ENCODE measurements around the gene TNNT1. TPM values are rescaled to one million over a fixed set of nuclear protein-coding genes. Genes with fewer than 3 reads are reported as not detected.

TNNT1 gene
- total RNA-seq, 2 experiments from 2014 or later = not detected

DNA sequence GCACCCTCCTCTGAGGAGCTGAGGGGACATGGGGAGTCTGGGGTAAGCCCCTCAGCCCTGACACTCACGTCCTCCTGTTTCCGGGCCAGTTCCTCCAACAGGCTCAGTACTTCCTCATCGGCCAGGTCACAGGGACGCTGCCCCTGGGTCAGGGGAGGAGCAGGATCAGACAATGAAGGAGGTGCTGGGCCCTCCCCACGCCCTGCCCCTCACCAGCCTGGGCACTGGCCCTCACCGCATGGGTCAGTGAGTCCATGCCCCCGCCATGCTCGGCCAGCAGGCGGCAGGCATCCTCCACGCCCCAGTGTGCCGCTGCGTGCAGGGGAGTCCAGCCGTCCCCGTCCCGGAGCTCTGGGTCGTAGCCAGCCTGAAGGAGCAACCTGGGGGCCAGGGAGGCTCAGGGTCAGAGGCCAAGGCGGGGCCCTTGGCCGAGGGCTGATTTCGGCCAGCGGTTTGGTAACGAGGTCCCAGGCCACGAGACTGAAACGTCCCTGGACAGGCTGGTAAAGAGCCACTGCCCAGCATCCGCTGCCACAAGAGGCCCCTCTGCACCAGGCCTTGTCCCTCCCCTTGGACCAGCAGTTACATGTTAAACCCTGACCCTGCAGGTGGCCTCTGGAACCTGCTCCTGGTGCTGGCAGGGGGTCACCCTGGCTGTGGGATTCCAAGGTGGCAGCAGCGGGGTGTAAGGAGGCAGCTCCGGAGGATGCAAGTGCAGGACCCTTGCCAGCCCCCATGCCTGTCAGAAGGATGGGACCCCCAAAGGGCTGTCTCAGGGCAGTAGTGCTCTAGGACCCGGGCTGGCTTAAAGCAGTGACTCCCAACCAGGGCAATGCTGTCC lies 50.1 kb downstream of the TNNT1 start:
- Mint-ChIP-seq H3K27ac (no peak overlapping the region), H3K4me3 (no peak overlapping the region), H3K27me3 (ENCODE audit: low read depth) (no peaks in the 10 kb centered on the region), H3K36me3 (ENCODE audit: low read depth) (peaks cover 27% of the 10 kb centered on the region), H3K9me3 (ENCODE audit: insufficient read depth) (no peaks in the 10 kb centered on the region), H3K4me1 (ENCODE audit: low read depth) (peaks cover 2% of the 10 kb centered on the region)
- ATAC-seq = no peak
- DNase-seq = no peak
- POLR2A ChIA-PET = interaction anchor here (1.0 kb wide), 1 partner anchor 14 kb away, joined by 3 read pairs; no protein-coding TSS in a partner anchor
- CTCF ChIA-PET = interaction anchor here (1.0 to 1.8 kb wide), 2 partner anchors 11 to 218 kb away, joined by 3 to 5 read pairs; no protein-coding TSS in a partner anchor

DNA sequence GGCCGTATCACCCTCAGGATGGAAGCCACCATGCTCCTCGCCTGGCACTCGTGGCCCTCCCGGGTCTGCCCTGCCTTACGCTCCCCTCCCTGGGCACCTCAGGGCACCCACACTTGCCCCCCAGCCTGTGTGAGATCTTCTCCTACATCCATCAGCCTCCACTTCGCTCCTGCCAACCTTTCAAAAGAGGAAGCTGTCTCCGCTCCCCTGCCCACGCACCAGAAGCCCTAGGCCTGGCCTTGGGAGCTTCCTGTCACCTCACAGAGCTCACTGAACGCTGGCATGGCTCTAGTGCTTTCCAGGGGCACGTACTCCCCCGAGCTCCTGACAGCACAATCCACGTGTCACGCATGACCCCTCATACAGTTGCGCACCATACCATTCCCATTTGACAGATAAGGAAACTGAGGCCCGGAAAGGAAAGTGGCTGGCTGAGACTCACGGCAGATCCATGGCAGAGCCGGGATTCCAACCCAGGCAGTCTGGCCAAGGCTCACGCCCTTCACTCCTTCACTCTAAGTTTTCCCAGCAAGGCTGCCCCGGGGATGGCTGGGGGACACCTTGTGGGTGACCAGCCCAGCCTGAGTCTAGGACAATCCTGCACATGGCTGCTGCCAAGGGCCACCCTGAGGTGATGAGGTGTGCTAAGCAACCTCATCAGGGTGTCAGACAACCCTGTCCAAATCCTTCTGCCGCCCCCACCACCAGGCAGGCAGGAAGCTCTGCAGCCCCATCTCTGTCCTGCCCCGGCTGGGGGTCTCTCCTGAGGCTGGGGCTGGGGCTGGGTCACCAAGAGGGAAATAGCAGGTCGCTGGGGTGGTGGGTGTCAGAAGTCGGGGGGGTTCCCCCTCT lies 50.9 kb downstream of the TNNT1 start:
- Mint-ChIP-seq H3K4me1 (ENCODE audit: low read depth) (peaks cover 2% of the 10 kb centered on the region), H3K27me3 (ENCODE audit: low read depth) (no peaks in the 10 kb centered on the region), H3K36me3 (ENCODE audit: low read depth) (peaks cover 22% of the 10 kb centered on the region), H3K27ac (no peak overlapping the region), H3K4me3 (no peak overlapping the region), H3K9me3 (ENCODE audit: insufficient read depth) (no peaks in the 10 kb centered on the region)
- ATAC-seq = no peak
- CTCF ChIA-PET = interaction anchor here (1.8 kb wide), 1 partner anchor 10 kb away, joined by 5 read pairs; no protein-coding TSS in a partner anchor
- POLR2A ChIA-PET = interaction anchor here (1.0 kb wide), 1 partner anchor 13 kb away, joined by 3 read pairs; no protein-coding TSS in a partner anchor
- no peak for DNase-seq

DNA sequence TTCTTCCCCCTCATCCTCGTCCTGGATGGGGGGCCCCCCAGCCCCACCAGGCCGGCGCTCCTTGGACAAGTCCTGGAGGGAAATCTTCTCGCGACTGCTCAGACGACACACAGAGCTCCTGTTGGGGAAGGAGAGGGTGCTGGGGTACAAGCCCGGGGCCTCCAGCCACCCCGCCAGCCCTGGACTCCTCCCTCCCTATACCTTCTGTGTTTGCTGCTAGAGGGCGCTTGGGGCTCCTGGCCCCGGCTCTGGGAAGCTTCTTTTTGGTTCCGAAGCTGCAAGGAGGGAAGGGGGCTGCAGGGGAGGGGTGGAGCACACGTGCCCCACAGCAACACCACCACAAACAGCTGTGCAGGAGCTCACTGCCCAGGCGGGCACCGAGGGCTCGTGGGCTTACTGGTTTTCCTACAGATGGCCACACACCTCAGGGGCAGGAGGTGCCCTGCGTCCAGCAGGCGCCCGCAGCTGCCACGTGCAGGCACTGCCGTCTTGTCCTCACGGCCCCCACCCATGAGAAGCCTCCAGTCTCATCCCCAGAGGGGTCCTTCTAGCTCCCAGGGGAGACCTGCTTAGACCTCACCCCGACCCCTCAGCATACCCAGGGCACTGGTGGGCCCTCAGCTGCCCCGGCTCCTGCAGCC lies 52.8 kb downstream of the TNNT1 start:
- DNase-seq (no peak), ATAC-seq (no peak)
- Mint-ChIP-seq H3K4me3 (no peak overlapping the region), H3K27me3 (ENCODE audit: low read depth) (no peaks in the 10 kb centered on the region), H3K4me1 (ENCODE audit: low read depth) (peaks cover 2% of the 10 kb centered on the region), H3K36me3 (ENCODE audit: low read depth) (peaks cover 10% of the 10 kb centered on the region), H3K9me3 (ENCODE audit: insufficient read depth) (no peaks in the 10 kb centered on the region), H3K27ac (no peak overlapping the region)
- CTCF ChIA-PET = interaction anchor here (0.6 kb wide), 1 partner anchor 11 kb away, joined by 3 read pairs; no protein-coding TSS in a partner anchor
- POLR2A ChIA-PET = no interaction called here

DNA sequence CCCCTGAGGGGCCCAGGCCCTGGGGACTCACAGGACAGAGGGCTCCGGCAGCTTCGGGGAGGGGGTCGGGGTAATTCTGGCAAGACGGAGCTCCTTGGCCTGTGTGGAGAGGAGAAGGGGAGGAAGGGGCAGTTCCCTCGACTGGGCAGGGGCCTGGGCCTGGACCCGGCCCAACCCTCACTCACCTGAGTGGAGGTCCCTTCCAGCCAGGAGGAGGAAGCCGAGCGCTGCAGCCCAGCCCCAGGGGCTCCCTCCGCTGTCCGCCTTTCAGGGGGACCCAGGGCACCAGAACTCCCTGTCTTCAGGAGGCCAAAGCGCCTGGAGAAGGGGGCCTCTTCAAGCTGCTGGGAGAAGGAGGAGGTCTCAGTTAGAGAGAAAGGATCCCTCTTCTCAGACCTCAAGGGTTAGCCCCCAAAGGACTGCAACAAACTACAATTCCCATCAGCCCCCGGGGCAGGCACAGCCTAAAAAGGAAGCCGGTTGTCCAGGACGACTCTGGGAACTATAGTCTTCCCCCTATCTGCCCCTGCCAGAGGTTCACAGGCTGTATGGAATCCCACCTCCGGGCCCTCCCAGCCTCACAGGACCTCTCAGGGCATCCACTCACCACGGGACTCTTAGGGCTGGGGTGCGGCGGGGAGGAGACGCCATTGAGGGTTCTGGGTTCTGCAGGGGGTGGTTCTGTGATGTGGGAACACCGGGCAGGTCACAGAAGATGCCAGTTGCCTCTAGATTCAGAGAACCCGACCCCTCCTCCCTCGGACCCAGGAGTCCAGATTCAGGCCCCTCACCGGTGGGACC lies 53.5 kb downstream of the TNNT1 start:
- CTCF ChIA-PET = interaction anchor here (0.6 kb wide), 1 partner anchor 12 kb away, joined by 3 read pairs; no protein-coding TSS in a partner anchor
- POLR2A ChIA-PET = no interaction called here
- no peak for DNase-seq
- H3K36me3 Mint-ChIP-seq (ENCODE audit: low read depth) = peaks cover 14% of the 10 kb centered on the region
- no peaks in the 10 kb centered on the region for H3K27me3 Mint-ChIP-seq (ENCODE audit: low read depth)
- no peaks in the 10 kb centered on the region for H3K9me3 Mint-ChIP-seq (ENCODE audit: insufficient read depth)
- H3K4me1 Mint-ChIP-seq (ENCODE audit: low read depth) = peaks cover 2% of the 10 kb centered on the region
- no peak overlapping the region for H3K27ac Mint-ChIP-seq
- ATAC-seq = no peak
- no peak overlapping the region for H3K4me3 Mint-ChIP-seq

DNA sequence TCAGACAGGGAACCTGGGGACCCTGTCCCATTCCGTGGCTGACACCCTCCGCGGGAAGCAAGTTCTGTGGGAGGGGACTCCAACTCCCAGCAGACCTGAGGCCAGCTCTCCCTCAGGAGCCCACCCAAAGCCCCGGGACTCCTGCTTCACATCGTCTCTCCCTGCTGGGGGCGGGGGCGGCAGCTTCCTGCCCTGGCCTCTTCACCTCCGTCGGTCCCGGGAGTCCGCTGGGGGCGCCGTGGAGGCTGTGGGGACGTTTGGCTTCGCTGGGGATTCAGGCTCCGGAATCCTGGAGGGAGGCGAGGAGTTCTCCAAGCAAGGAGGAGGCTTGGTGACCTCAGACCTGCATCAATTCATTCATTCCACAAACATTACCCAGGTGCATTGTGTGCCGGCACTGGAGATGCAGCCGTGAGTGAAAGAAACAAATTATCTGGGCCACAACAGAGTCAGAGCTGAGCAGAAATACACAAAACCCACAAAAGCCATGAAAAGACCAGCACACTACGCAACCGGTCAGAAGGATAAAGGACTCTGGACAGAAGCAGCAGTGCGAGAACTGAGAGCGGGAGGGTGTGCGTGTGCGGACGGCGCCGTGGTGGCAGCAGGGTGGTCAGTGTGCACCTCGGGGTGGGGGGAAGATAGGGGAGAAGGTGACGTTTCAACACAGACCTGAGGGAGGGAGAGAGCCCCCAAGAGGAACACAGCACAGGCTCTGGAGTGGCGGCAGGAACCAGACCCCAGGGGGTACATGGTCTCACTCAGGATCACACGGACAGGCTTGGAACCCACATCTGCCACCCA lies 54.3 kb downstream of the TNNT1 start:
- H3K9me3 Mint-ChIP-seq (ENCODE audit: insufficient read depth) = no peaks in the 10 kb centered on the region
- no peak overlapping the region for H3K4me3 Mint-ChIP-seq
- peaks cover 3% of the 10 kb centered on the region for H3K4me1 Mint-ChIP-seq (ENCODE audit: low read depth)
- DNase-seq = no peak
- no peak overlapping the region for H3K27ac Mint-ChIP-seq
- ChIA-PET CTCF (no interaction called here), POLR2A (no interaction called here)
- ATAC-seq = no peak
- peaks cover 14% of the 10 kb centered on the region for H3K36me3 Mint-ChIP-seq (ENCODE audit: low read depth)
- H3K27me3 Mint-ChIP-seq (ENCODE audit: low read depth) = no peaks in the 10 kb centered on the region

DNA sequence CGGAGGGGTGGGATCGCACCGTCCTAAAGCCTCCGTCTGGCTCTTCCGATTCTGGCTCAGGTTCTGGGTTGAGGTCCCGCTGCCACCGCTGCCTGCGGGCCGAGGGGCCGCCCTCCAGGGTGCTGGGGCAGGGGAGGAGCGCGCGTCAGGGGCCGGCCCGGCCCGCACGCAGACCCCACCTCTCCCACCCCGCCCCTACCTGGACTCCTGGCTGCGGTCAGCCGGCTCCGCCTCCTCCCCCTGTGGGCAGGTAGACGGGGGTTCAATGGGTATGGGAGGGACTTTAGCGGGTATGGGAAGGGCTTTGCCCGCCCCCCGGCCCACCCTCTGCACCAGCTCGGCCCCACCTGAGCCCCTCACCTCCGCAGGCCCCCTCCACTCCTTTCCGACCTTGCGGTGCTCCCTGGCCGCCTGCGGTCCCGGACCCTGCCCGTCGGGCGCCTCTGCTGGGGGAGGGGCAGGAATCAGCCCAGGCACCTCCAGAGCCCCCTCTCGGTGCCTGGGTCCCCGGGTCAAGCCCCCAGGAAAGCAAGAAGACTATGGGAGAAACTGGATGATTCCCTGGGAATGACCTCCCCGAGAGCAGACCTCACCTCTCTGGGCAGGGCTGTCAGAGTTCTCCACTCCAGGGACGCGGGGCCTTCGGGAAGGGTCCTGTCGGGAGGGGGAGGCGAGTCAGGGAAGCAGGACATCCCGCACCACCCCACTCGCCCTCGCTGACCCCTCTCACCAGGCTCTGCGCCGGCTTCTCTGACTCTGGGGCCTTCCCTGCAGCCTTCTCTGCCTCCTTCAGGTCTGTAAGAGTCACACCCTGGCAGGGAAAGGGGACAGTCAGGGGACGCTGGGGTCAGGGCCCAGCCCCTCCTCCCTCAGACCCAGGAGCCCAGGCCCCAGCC lies 56.3 kb downstream of the TNNT1 start:
- no peak for ATAC-seq
- Mint-ChIP-seq H3K4me1 (ENCODE audit: low read depth) (peaks cover 17% of the 10 kb centered on the region), H3K27ac (no peak overlapping the region), H3K4me3 (no peak overlapping the region), H3K27me3 (ENCODE audit: low read depth) (peaks cover 8% of the 10 kb centered on the region), H3K9me3 (ENCODE audit: insufficient read depth) (no peaks in the 10 kb centered on the region), H3K36me3 (ENCODE audit: low read depth) (peaks cover 27% of the 10 kb centered on the region)
- DNase-seq = no peak
- ChIA-PET POLR2A (no interaction called here), CTCF (no interaction called here)

DNA sequence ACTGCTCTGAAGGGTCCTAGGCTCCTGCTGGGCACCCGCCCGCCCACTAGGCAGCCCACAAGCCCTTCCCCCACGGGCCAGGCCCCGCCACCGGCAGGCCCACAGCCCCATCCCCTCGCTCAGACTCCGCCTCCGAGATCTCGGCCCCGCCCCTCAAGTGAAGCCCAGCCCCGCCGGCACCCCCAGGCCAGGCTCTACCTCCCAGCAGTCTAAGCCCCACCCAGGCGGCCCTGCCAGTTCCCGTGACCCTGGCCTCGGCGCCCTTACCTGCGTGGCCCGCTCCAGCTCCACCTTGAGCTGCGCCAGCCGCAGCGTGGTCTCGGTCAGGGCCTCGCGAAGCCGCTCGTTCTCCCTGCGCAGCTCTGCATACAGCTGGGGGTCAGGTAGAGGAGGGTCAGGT lies 57.1 kb downstream of the TNNT1 start:
- ChIA-PET POLR2A (no interaction called here), CTCF (no interaction called here)
- no peak overlapping the region for H3K4me3 Mint-ChIP-seq
- ATAC-seq = no peak
- H3K9me3 Mint-ChIP-seq (ENCODE audit: insufficient read depth) = no peaks in the 10 kb centered on the region
- peaks cover 15% of the 10 kb centered on the region for H3K27me3 Mint-ChIP-seq (ENCODE audit: low read depth)
- no peak for DNase-seq
- peaks cover 31% of the 10 kb centered on the region for H3K36me3 Mint-ChIP-seq (ENCODE audit: low read depth)
- no peak overlapping the region for H3K27ac Mint-ChIP-seq
- H3K4me1 Mint-ChIP-seq (ENCODE audit: low read depth) = peaks cover 24% of the 10 kb centered on the region

DNA sequence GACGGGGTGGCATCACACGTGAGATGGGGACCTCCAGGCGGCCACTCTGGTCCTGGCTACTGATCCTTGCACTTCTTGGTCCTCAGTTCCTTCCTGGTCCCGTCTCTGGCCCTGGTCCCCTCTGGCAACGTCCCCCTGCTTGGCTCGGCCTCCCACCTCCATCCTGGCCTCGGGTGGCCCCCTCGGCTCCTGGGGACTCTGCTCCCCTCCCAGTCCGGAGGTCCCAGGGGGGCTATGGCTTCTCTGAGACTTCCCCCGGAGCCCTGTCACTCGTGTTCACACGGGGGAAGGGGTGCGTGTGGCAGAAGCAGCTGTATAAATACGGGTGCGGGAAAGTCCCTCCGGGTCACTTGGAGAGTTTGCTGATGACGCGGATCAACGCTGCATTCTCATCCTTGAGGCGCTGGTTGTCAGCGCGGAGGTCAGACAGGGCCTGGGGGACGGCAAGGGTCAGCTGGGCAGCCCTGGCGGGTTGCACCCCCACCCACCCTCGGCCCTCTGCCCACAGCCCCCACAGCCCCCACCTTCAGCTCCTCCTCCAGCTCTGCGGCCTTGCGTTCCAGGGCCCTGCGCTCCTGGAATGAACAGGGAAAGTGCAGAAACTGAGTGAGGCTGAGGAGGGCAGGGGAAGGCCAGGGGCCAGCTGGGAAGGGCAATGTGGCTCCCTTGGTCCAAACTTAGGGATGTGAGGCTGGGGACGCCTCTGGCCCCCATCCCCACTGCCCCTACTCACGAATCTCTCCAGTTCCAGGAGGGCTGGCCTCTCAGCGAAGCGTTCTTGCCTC lies 57.7 kb downstream of the TNNT1 start:
- H3K4me3 Mint-ChIP-seq = no peak overlapping the region
- ChIA-PET CTCF (no interaction called here), POLR2A (no interaction called here)
- peaks cover 31% of the 10 kb centered on the region for H3K36me3 Mint-ChIP-seq (ENCODE audit: low read depth)
- H3K4me1 Mint-ChIP-seq (ENCODE audit: low read depth) = peaks cover 26% of the 10 kb centered on the region
- ATAC-seq (no peak), DNase-seq (no peak)
- H3K27me3 Mint-ChIP-seq (ENCODE audit: low read depth) = peaks cover 17% of the 10 kb centered on the region
- no peak overlapping the region for H3K27ac Mint-ChIP-seq
- no peaks in the 10 kb centered on the region for H3K9me3 Mint-ChIP-seq (ENCODE audit: insufficient read depth)

DNA sequence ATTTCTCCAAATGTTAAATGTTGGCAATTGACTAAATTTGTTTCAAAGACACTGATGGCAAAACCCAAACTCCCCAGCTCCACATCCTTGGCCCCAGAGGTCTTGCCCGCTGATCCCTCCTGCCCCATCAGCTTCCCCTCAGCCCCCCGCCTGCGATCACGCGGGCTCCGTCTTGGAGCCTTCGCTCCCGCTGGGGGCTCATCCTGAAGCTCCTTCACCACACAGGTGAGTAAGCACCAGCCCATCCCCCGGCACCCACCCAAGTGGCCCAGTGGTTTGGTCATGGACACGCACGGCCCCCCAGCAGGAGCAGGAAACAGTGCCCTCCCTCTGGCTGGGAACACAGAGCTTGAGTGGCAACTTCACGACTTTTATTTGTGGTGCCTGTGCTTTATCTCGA lies 58.4 kb downstream of the TNNT1 start:
- CTCF ChIA-PET = no interaction called here
- POLR2A ChIA-PET = no interaction called here

More for the DNA sequence above, 58.4 kb downstream of the TNNT1 start:
- H3K4me1 Mint-ChIP-seq (ENCODE audit: low read depth) = peaks cover 26% of the 10 kb centered on the region
- DNase-seq (no peak), ATAC-seq (no peak)
- H3K36me3 Mint-ChIP-seq (ENCODE audit: low read depth) = peaks cover 31% of the 10 kb centered on the region
- no peak overlapping the region for H3K4me3 Mint-ChIP-seq
- peaks cover 23% of the 10 kb centered on the region for H3K27me3 Mint-ChIP-seq (ENCODE audit: low read depth)
- no peak overlapping the region for H3K27ac Mint-ChIP-seq
- H3K9me3 Mint-ChIP-seq (ENCODE audit: insufficient read depth) = no peaks in the 10 kb centered on the region
